GM21619 (cell line): ENCODE results near the gene ZNF74.
"Not testable (repeated sequence)": the region's sequence is repeated elsewhere in the genome, so short reads cannot be mapped to it uniquely, and the experiment has no call there.

Experiments
- ATAC-seq: cut with Tn5 transposase; IDR thresholded peaks from one replicate; pipeline ENCODE4 v1.9.1; 2021; ENCODE audit not compliant: unreplicated experiment

Gene ZNF74

GRCh38 chr22:20393705-20394476 is at the start of gene ZNF74:
Gene ZNF74, plus strand, starts transcription at chr22:20394151. Its CDS starts 478 bp downstream, at chr22:20394629.
- ATAC-seq, result peak; percentile 79

GRCh38 chr22:20346553-20346952 is 47.4 kb upstream of the ZNF74 start:
- ATAC-seq, result not testable (repeated sequence)

GRCh38 chr22:20352536-20352935 is 41.4 kb upstream of the ZNF74 start:
- ATAC-seq, result not testable (repeated sequence)

GRCh38 chr22:20354238-20354975 is 39.5 kb upstream of the ZNF74 start:
- ATAC-seq, result no peak

GRCh38 chr22:20355939-20356636 is 37.9 kb upstream of the ZNF74 start:
- not testable (repeated sequence) for ATAC-seq

GRCh38 chr22:20356906-20357305 is 37.0 kb upstream of the ZNF74 start:
- not testable (repeated sequence) for ATAC-seq

GRCh38 chr22:20357967-20358366 is 36.0 kb upstream of the ZNF74 start:
- ATAC-seq, result not testable (repeated sequence)

- not testable (repeated sequence) for ATAC-seq
Observed at GRCh38 chr22:20358503-20359239, 35.3 kb upstream of the ZNF74 start.

GRCh38 chr22:20360261-20360660 is 33.7 kb upstream of the ZNF74 start:
- ATAC-seq, result not testable (repeated sequence)

GRCh38 chr22:20360866-20361751 is 32.8 kb upstream of the ZNF74 start:
- ATAC-seq, result not testable (repeated sequence)

GRCh38 chr22:20361752-20362229 is 32.2 kb upstream of the ZNF74 start:
- not testable (repeated sequence) for ATAC-seq

GRCh38 chr22:20362403-20362802 is 31.5 kb upstream of the ZNF74 start:
- not testable (repeated sequence) for ATAC-seq

- not testable (repeated sequence) for ATAC-seq
Observed at GRCh38 chr22:20364335-20365260, 29.4 kb upstream of the ZNF74 start.

- not testable (repeated sequence) for ATAC-seq
Observed at GRCh38 chr22:20366841-20367240, 27.1 kb upstream of the ZNF74 start.

GRCh38 chr22:20368875-20369274 is 25.1 kb upstream of the ZNF74 start:
- ATAC-seq, result not testable (repeated sequence)

GRCh38 chr22:20371687-20372086 is 22.3 kb upstream of the ZNF74 start:
- ATAC-seq, result not testable (repeated sequence)

GRCh38 chr22:20372406-20372854 is 21.5 kb upstream of the ZNF74 start:
- not testable (repeated sequence) for ATAC-seq

GRCh38 chr22:20373195-20373706 is 20.7 kb upstream of the ZNF74 start:
- not testable (repeated sequence) for ATAC-seq
